EH (cell line): ENCODE measurements around the gene CDH22.

Experiments used
- DNase-seq: peaks from one replicate; pipeline ENCODE4 v3.0.0-alpha.2; 2015; ENCODE audit warnings: low read depth

Gene CDH22

DNA sequence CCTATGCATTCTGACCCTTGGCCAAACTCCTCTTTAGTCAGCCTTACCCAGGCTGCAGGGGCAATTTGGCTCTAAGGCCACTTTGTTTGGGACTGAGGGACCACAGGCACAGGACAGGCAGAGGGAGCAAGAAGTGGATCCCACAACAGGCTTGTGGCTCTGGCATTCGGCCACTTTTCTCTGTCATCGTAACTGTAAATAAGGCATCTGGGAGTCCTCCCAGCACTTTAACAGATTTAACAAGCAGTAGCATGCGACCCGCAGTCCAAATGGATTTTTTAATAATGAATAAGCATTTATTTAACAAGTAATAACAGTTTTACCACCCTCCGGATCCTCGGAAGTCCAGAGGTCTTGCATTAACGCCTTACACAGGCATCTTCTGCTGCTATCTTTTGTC is 16.1 kb upstream of the CDH22 start:
- DNase-seq: no peak

DNA sequence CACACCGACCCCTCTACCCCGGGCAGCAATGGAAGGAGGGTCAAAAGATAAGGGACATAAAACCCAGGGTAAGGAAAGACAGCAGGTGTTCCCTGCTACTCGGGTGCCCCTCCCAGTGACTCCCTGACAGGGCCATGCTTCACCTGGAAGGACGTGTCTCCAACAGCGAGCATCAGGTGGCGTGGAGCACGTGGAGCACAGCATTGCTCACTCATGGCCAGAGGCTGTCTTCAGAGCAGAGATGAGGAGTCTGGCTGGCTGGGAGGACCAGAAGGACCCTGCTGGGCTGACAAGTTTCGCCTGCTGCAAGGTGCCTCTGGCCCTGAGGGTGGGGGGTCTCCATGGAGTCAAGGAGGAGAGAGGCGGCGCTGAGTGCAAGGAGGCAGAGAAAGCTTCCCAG is 15.3 kb upstream of the CDH22 start:
- DNase-seq: no peak

DNA sequence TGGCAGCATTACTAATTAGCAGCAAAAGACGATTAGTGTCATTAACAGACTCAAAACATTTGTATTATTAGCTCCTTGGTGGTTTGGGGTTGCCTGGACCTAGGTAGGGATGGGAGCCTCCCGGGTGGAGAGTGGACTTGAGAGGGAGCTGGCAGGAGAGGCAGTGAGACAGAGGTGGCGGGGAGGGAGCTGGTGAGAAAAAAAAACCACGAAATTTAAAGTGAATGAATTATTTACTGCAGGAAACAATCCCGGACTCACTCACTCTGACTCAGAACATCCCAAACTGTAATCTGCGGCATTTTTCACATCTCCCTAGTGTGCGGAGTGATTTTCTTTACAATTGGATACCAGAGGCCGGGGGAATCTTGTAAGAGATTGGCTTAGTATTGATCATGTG is 14.3 kb upstream of the CDH22 start:
- DNase-seq: no peak

DNA sequence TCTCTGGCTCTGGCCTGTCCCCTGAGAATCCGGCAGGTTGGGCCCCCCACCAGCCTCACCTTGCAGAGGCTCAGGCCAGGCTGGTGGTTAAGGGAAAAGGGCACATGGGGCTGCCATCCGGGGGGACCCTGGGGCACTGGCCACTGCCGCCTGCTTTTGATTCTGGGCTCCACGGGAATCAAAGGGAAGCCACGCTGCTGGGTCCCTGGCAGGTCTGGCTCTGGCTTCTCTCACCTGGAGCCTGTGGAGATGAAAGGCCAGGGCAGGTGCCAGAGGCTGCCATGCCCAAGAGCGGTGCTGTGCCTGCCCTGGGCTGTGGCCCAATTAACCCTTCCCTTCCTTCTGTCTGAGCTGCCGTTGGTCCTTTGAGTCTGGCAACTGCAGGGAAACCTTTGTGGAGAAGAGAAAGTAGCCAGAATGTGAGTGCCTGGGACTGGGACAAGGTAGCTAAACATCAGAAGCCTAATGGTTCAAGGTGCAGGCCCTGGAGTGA is 9.4 kb upstream of the CDH22 start:
- DNase-seq: no peak

DNA sequence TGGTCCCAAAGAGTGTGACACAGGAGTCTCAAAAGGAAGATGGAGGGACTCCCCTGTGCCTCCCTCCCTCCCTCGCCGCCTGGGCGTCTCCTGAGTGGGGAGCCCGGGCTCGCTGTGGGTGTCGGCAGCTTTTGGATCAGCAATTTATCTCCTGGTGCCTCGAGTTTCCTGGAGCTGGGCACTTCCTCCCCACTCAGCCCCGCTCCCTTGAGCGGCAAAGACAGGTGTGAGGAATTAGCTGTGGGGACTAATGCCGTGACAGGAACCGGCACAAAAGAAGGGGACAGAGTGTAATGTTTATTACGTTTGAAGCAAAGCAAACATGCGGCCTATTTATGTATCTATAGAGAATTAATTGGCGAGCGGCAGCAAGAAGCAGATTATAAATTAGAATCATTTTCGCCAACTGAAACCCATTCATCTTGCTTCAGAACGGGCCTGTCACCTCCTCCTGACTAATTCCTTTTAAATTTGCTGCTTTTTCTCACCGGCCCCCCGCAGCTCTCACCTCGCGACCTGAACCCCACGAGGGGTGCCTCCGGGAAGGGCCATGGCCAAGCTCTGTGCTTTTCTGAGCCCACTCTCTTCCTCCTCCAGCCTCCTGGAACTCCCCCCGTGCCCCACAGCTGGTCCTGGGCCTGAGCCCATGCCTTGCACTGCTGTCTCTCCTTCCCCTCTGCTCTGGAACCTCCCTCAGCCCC is 8.8 kb upstream of the CDH22 start:
- no peak for DNase-seq

DNA sequence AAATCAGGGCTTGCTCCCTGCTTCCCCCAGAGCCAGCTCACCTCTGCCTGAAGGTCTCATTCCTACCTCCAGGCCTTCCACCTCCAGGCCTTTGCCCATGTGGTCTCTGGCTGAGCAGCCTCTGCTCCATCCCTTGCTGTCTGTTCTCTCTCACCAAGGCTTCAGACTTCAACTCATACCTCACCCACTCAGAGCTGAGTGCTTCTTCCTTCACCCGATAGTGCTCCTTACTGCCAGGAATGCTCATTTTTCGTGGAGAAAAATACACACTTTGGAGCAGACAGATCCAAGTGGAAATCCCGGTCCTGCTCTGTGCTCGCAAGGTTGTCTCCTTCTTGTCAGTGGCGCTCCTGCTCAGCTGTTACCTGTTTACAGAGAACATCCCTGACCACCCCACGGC is 7.0 kb upstream of the CDH22 start:
- no peak for DNase-seq

DNA sequence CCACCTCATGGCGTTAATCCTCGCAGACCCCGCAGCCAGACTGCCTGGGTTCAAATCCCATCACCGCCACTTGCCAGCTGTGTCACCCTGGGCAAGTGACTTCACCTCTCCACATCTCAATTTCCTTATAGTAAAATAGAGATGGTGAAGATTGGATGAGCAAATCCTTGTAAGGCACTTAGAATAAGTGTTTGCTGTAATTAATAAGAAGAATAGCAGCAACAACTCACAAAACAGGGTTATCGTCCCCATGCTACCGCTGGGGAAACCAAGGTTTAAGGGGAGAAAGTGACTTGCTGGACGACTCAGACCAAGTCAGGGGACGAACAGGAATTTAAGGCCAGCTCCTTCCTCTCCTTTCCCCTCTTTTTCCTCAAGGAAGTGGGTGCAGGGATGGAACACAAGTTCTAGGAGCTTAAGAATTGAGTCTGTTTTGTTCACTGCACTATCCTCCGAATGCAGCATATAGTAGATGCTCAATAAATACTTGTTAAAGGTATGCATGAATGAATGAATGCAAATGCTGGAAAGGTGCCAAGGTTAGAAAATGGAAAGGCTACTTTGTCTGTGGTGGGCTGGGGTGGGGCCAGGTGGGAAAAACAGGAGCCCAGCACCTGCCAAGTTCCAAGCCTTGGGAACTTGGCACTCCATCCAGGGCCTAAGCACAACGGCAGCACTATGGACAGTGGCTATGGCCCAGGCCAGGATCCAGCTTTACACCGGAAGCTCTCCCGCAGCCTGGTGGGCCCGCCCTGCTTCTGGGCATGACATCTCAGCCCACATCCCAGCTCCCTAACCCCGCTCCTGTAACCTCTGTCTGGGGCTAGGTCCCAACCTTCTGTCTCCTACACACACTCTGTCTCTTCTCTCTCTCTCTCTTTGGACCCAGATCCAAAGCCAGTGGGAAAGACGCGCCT is 4.9 kb upstream of the CDH22 start:
- no peak for DNase-seq

DNA sequence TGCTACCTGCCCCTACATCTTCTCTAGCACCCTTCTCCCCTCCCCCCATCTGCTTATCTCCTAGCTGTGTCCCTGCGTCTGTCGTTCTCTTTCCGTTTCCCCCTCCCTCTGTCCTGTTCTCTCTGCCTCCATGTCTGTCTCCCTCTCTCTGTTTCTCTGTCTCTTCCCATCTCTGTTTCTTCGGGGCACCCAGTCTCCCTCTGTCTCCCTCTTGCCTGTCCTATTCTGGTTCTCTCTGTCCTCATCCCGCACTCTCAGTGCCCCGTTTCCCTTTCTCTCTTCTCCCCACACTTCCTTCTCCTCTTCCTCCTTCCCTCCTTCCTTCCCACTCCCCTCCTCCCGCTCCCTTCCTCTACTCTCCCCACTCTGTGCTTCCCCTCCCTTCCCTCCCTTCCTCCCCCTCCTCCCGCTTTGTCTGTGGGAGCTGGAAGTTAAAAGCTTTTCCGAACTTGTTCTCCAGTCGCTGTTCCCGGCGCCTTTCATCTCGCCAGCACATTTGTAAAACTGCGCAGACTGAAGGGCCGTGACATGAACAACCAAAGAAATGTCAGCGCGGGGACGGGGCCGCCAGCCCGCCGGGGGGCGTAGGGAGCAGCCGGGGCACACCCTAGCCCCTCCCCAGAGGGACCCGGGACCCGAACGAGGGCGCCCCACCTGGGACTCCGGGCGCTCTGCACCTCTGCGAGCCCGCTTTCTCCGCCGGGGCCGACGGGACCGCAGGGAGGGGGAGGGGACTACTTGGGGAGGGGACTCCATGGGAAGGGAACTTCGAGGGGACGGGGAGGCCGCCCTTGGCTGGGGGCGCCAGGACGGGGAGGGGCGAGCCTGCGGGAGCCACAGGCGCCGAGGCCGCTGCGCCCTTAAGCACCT is 4.0 kb upstream of the CDH22 start:
- no peak for DNase-seq

DNA sequence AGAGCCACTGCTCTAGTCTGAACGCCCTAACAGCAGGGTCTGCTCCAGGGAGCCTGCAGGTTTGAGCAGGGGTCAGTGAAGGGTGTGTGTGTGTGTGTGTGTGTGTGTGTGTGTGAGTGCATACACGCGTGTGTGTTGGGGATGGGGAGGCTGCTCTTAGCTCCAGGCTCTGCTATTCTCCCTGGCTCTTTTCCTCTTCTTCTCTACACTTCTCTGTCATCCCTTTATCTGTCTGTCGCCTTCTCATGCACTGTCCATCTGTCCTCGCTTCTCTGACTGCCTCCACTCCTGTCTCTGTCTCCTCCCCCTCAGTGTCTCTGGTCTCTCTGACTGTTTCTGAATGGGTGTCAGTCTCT is 3.4 kb upstream of the CDH22 start:
- no peak for DNase-seq

DNA sequence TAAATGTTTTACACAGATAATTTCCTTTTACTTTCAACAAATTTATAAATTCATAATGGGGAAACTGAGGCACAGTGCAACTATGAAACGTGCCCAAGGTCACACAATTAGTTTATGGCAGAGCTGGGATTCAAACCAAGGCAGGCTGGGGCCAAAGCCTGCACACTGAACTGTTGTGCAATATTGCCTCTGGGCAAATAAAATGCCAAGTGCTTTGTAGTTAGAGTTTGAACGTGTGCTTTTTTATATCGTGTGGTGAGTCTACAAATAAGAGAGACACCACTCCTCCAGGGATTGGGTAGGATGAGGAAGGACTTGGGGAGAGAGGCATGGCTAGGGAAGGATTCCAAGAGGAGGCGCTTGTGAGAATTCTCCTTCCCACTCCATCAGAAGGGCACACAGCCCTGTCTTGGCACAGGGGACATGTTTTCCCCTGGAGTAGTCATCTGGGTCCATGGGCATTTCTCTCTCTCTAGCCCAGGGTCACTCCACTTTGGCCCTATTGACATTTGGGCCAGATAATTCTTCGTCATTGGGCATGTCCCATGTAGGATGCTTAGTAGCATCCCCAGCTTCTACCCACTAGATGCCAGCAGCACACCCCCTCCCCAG is 2.8 kb upstream of the CDH22 start:
- DNase-seq: peak; percentile 13

DNA sequence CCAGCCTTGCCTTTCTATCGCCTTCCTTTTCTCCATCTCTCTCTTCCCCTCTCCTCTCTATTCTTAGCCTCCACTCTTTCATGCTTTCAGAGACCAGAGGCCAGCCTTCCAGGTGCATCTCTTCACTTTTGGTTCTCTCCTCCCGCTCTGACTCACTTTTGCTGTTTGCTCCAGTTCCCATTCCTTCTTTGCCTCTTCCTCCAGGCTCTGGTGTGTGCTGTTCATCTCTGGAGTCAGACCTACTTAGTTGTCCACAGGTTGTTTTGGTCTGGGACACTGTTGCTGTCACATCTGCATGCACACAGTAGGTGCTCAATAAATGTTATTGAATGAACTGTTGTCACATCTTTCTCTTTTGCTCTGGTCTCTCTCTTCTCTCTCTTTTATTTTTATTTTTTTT is 1.6 kb upstream of the CDH22 start:
- no peak for DNase-seq

DNA sequence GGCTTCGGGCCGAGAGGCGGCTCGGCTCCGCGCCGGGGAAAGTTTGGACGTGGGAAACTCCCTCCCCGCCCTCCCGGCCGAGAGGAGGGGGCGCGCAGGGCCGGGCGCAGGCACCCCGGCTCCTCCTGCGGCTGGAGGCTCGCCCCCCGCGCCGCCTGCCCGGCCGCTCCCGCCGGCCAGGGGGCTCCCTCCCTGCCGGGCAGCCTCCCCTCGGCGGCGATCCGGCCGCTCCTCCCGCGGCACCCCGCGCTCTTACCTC is 370 bp downstream of the CDH22 start:
- no peak for DNase-seq

DNA sequence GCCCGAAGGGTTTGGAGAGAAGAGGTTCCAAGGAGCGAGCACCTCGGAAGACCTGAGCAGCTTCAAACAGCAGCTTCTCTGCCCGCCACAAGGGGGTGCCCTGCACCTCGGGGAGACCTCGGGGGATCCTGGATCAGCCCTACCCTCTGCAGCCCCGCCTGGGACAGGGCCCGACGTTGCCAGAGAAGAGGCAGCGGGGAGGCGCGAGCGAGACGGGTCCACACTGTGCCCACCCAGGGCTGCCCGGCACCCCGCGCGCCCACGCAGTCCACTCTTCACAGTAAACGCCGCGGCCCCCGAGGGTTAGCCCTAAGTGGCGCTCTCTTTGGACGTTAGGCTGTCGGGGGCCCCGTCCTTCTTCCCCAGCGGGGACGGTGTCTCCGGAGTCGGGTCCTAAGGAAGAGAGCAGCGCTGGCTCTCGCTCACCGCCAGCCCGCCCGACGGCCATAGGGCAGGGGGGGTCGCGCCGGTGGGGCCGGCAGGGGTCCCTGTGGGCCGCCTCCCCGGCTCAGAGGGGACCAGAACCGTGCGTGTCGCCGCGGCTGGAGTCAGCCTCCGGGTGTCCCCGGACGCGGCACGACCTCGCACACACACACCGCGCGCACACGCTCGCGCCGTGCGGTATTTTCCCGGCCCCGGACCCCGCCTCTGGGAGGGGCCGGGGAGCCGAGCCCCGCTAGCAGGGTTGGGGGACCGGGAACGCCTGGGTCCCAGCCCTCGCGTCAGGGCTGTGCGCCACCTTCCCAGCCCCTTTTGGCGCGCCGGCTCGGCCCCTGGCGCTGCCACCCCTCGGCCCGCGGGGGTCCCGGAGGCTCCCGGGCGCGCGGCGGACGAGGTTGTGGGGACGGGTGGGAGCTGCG is 929 bp downstream of the CDH22 start:
- DNase-seq: peak; percentile 52

DNA sequence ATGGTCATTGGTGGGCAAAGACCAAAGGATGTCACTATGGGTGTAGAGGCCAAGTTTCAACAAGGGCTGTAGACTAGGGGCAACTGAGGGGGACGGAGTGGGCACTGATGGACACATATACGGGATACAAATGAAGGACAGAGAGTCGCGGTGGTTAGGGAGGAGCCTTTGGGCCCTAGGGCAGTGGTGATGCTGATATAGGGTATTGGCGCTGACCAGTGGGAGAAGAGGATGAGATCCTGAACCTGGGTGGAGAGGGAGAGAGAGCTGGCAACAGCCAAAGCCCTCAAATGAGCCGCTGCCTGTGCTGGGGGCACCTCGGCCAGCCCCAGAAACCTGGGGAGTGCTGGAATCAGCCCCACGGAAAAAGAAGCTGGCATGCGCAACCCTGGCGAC is 1.6 kb downstream of the CDH22 start:
- no peak for DNase-seq

DNA sequence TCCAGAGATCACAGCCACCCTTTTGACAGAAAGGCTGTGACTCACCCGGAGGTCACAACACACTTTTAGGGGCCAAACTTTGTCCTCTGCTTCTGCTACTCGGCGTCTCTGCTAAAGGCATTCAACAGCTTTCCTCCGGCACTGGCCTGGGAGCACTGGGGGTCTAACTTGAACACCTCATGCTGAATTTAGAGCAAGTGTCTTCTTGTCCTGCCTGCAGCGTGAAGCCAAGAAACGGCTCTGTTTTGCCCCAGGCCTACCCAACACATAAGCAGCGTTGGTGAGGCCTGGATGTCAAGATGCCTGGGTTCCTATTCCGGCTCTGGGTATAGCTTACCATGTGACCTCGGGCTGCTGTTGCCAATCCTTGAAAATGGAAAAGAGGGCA is 2.3 kb downstream of the CDH22 start:
- DNase-seq: no peak

DNA sequence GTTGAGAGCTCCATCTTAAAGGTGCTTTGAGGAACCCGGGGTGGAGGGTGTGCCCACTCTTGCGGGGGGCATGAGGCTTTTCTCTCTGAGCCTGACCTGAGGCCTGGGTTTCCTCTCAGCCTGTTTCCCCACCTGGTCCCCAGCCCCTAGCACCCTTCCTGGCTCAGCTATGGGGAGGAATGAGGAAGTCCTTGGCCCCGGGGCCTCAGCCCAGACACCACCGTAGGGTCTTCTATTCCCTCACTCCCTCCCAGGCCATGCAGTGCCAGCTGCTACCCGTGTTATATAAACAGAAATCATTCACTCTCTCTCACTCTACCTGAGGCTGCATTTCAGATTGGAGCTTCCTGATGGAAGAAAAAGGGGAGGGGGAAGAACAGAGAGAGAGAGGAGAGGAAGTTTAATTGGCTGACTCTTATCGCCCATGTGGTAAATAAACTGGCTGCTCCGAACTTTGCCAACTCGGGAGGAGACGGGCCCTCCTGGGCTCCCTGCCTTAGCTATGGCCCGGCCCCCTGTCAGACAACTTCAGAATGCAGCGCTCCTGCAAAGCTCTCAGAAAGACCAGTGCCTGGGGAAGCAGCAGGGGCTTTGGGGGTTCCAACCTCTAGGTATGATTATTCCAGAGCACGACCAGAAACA is 2.8 kb downstream of the CDH22 start:
- DNase-seq: no peak

DNA sequence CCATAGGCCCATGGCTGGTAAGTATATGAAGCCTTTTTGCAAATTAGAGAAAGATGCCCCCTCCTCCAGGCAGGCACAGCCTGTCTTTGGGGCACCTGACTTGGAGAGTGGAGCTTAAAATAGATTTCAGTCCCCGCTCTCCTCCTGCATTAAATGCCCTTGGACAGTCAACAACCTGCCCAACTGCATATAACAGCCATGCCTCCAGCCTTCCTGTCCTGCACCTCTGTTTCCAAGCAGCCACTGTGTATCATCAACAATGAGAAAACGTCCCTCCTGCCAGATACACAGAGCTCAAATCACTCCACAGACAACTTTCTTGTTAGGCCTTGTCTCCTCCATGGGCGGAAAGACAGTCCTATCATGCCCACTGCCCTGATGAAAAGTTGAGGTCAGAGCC is 3.4 kb downstream of the CDH22 start:
- no peak for DNase-seq

DNA sequence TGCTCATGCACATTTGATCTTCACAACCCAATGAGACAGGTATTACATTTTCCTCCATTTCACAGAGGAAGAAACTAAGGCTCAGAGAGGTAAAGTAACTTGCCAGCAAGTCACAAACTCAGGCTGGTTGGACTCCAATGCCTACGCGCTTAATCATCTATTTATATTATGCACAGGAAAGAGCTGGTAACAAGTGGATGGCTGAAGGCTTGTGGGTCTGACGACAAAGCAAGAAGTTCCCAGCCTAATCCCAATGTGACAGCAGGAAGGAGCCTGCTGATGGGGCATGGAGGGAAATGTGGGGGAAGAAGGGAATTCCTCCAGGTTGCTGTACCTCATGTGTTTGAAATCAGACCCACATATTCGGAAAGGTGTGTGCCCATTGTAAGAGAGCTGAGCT is 3.9 kb downstream of the CDH22 start:
- peak; percentile 31 for DNase-seq

DNA sequence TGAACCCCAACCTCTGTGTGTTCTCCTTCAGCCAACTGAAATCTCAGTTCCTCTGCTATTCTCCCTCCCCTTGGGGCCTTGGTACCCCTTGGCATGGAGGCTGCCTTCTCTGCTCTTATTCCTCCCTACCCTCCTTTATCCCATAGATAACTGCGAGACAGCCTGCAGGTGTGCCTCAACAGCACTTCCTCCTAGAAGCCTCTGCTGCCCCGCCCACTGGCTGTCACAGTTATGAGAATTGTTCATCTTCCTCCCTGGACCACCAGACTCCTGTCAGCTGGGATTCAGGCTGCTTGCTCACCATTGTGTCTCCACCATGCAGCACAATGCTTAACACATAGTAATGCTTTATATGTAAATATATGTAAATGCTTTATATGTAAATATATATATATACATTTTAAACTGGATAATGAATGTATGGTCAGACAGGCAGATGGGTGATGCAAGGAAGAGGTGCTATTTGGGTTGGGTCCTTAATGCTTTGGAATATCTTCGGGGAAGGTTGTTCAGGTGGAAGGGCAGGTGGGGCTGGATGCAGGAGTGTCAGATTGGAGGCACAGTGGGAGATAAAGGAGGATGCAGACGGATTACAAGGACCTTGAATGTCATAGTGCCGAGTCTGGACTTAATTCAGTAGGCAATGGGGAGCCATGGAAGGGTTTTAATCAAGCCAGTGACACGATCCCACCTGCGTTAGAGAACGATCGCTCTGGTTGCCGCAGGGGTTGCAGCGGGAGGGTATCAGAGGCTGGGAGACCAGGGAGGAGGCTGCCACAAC is 4.9 kb downstream of the CDH22 start:
- no peak for DNase-seq

DNA sequence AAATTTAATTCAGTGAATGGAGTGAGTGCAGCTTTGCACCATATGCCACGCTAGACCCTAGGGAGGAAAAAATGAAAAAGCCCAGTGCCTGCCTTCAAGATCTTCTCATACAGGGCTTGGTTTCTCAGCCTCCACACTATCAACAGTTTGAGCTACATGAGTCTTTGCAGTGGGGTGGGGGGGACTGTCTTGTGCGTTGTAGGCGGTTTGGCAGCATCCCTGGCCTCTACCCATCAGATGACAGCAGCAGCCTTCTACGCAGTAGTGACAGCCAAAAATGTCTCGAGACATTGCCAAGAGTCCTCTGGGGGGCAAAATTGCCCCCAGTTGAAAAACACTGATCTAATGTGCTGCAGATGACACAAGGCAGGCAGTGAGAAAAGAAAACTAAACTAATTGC is 6.2 kb downstream of the CDH22 start:
- DNase-seq: no peak
